Measurements from ENCODE around the gene TRUB1. TPM values are rescaled to one million over a fixed set of nuclear protein-coding genes. Genes with fewer than 3 reads are reported as not detected.

TRUB1 gene
- total RNA-seq, 4 donors from 2014 or later, result 11.8 to 16.8 (median 15.2) TPM

- TF ChIP-seq POLR2AphosphoS5 (IDR thresholded peaks at IDR 0.05) (no peak), EP300 (IDR thresholded peaks at IDR 0.05) (no peak), POLR2A (IDR thresholded peaks at IDR 0.05) (no peak)
- TF ChIP-seq, protein P1, sequence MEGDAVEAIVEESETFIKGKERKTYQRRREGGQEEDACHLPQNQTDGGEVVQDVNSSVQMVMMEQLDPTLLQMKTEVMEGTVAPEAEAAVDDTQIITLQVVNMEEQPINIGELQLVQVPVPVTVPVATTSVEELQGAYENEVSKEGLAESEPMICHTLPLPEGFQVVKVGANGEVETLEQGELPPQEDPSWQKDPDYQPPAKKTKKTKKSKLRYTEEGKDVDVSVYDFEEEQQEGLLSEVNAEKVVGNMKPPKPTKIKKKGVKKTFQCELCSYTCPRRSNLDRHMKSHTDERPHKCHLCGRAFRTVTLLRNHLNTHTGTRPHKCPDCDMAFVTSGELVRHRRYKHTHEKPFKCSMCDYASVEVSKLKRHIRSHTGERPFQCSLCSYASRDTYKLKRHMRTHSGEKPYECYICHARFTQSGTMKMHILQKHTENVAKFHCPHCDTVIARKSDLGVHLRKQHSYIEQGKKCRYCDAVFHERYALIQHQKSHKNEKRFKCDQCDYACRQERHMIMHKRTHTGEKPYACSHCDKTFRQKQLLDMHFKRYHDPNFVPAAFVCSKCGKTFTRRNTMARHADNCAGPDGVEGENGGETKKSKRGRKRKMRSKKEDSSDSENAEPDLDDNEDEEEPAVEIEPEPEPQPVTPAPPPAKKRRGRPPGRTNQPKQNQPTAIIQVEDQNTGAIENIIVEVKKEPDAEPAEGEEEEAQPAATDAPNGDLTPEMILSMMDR (IDR thresholded peaks at IDR 0.05), result no peak
- no peaks in the 10 kb centered on the region for H3K4me1 ChIP-seq
- no peaks in the 10 kb centered on the region for H3K36me3 ChIP-seq
- H3K4me3 ChIP-seq, result no peak overlapping the region
- H3K9me3 ChIP-seq, result no peaks in the 10 kb centered on the region
- ATAC-seq, result no peak
- no peaks in the 10 kb centered on the region for H3K27me3 ChIP-seq
- H3K27ac ChIP-seq, result no peak overlapping the region
- WGBS, 2 donors (ENCODE audit: low coverage in 1 of 2), result 84 to 89% methylated on average over 4 of the region's 7 CpGs
Observed at GRCh38 chr10:115026746-115027140, 88.7 kb downstream of the TRUB1 start.

Small RNAs within 50 kb of the gene (small RNA-seq; reads per million reads assigned to genes)
- 0 reads per million in 4 donors for gene RNU6-1121P

Other genes starting within 250 kb of the TRUB1 start
- 10 to 100 TPM; 33.4 to 51.5 (median 35.9) TPM for gene FHIP2A, start 116.4 kb upstream of the TRUB1 start, total RNA-seq
- 10 to 100 TPM in 2 of 4 donors, 1 to 10 TPM in 1, under 1 TPM in 1; 0.93 to 19.0 (median 8.7) TPM for gene ATRNL1, start 155.2 kb downstream of the TRUB1 start, total RNA-seq

Measured in gastroesophageal sphincter (tissue), 4 donors.